HCT116 (cell line): ENCODE measurements around the gene CAPN1. TPM values are rescaled to one million over a fixed set of nuclear protein-coding genes. Genes with fewer than 3 reads are reported as not detected.

ENCODE experiments used
- ATAC-seq: fragments of 200-7000 bp; cut with Tn5 transposase; 2 replicates; pipeline ENCODE4 v1.9.1; 2020; ENCODE audit warnings: mild to moderate bottlenecking, moderate library complexity
- BruUV-seq: library from RNA; stranded (reverse); fragments of 400-500 nt; replicated peaks from 2 replicates; lab custom pipeline; 2021; lab: Mats Ljungman, UMichigan
- CTCF ChIA-PET: fragments of 300-600 bp; sonication (Branson Sonifier 250); formaldehyde crosslinking; loops from one replicate; lab custom pipeline; 2021; ENCODE audit warnings: antibody characterized with exemption; lab: Charles Lee
- POLR2A ChIA-PET: fragments of 300-600, 350-600 bp; sonication (Branson Sonifier 250); formaldehyde crosslinking; loops from one replicate; lab custom pipeline; 2021; ENCODE audit warnings: antibody characterized with exemption; lab: Charles Lee
- RAD21 ChIA-PET, 2 experiments: fragments of 300-600 bp; sonication (Branson Sonifier 250); formaldehyde crosslinking; loops; one replicate each; lab custom pipeline; 2023; ENCODE audit warnings: low total read pairs in 2 of 2; ENCODE audit not compliant: uncharacterized antibody in 2 of 2, unreplicated experiment in 2 of 2, low non-redundant PET in 1 of 2; lab: Charles Lee
- DNase-seq: peaks from one replicate; pipeline ENCODE4 v3.0.0-alpha.2; 2010; ENCODE audit warnings: low read depth, low spot score
- H2AFZ ChIP-seq: fragments of 200-600 bp; shearing (Covaris generic), sonication (generic); 2 replicates; pipeline ENCODE4 v1.6.1; 2017; ENCODE audit warnings: low read depth, mixed run types, mixed read lengths, antibody characterized with exemption, low read length; ENCODE audit not compliant: poor library complexity, severe bottlenecking
- H3K27ac ChIP-seq: 2 replicates; pipeline ENCODE4 v1.5.1; 2012; ENCODE audit warnings: low read depth, low read length
- H3K27me3 ChIP-seq: fragments of 200-600 bp; sonication (generic); 2 replicates; pipeline ENCODE4 v1.6.1; 2016; ENCODE audit warnings: mixed run types, low read length, mixed read lengths; ENCODE audit not compliant: insufficient read depth
- H3K36me3 ChIP-seq, 2 experiments: fragments of 200-500 bp in 1 of 2; fragments of 200-600 bp in 1 of 2; sonication (Bioruptor generic) in 1 of 2; sonication (generic) in 1 of 2; 2 replicates each; pipeline versions ENCODE4 v1.5.1 to v1.6.1; 2014 to 2016; ENCODE audit warnings: low read length in 2 of 2, inconsistent platforms in 1 of 2, mixed read lengths in 1 of 2, mixed run types in 1 of 2; ENCODE audit not compliant: insufficient read depth in 2 of 2, control insufficient read depth in 1 of 2
- H3K4me1 ChIP-seq, 2 experiments: fragments of 200-600 bp in 1 of 2; sonication (generic) in 1 of 2; 2 replicates each; pipeline versions ENCODE4 v1.5.1 to v1.6.1; 2012 to 2017; ENCODE audit warnings: low read length in 2 of 2, inconsistent platforms in 1 of 2, mild to moderate bottlenecking in 1 of 2, mixed read lengths in 1 of 2, mixed run types in 1 of 2, moderate library complexity in 1 of 2; ENCODE audit not compliant: insufficient read depth in 2 of 2, control insufficient read depth in 1 of 2
- H3K4me2 ChIP-seq: fragments of 200-600 bp; sonication (generic); 2 replicates; pipeline ENCODE4 v1.6.1; 2017; ENCODE audit warnings: mixed run types, low read length, mixed read lengths
- H3K4me3 ChIP-seq, 2 experiments: fragments of 200-600 bp in 1 of 2; sonication (generic) in 1 of 2; replicated peaks in 1 of 2; 2 replicates each; pipeline ENCODE4 v1.5.1; 2011 to 2016; ENCODE audit warnings: low read length in 2 of 2, control low read depth in 1 of 2, low read depth in 1 of 2, mild to moderate bottlenecking in 1 of 2, mixed read lengths in 1 of 2, mixed run types in 1 of 2
- H3K79me2 ChIP-seq: fragments of 200-600 bp; sonication (generic); 2 replicates; pipeline ENCODE4 v1.6.1; 2017; ENCODE audit warnings: mild to moderate bottlenecking, mixed run types, low read length, moderate library complexity, mixed read lengths; ENCODE audit not compliant: insufficient read depth
- H3K9ac ChIP-seq: fragments of 200-600 bp; sonication (generic); 2 replicates; pipeline ENCODE4 v1.6.1; 2016; ENCODE audit warnings: low read length, mixed read lengths
- H3K9me2 ChIP-seq: fragments of 200-600 bp; sonication (generic), shearing (Covaris generic); 2 replicates; pipeline ENCODE4 v1.6.1; 2017; ENCODE audit warnings: mixed run types, mild to moderate bottlenecking, moderate library complexity; ENCODE audit not compliant: insufficient read depth
- H3K9me3 ChIP-seq, 2 experiments: fragments of 200-500 bp in 1 of 2; fragments of 200-600 bp in 1 of 2; sonication (Bioruptor generic) in 1 of 2; sonication (generic) in 1 of 2; 2 replicates each; pipeline ENCODE4 v1.6.1; 2014 to 2017; ENCODE audit warnings: low read length in 2 of 2, mixed read lengths in 2 of 2, inconsistent platforms in 1 of 2, low read depth in 1 of 2, mild to moderate bottlenecking in 1 of 2, mixed run types in 1 of 2, moderate library complexity in 1 of 2; ENCODE audit not compliant: control insufficient read depth in 1 of 2, insufficient read depth in 1 of 2
- H4K20me1 ChIP-seq: fragments of 200-600 bp; sonication (generic), shearing (Covaris generic); 2 replicates; pipeline ENCODE4 v1.6.1; 2017; ENCODE audit warnings: mixed run types, mild to moderate bottlenecking, moderate library complexity; ENCODE audit not compliant: insufficient read depth
- ATF3 ChIP-seq: IDR thresholded peaks from 2 replicates; pipeline ENCODE4 v1.6.1; 2012
- CBX3 ChIP-seq: IDR thresholded peaks from 2 replicates; pipeline ENCODE4 v1.6.1; 2012; ENCODE audit warnings: low read depth
- CTCF ChIP-seq, 3 experiments: fragments of 200-600 bp in 1 of 3; sonication (generic) in 1 of 3; IDR thresholded peaks in 2 of 3; conservative IDR thresholded peaks in 1 of 3; 2 replicates each; pipeline ENCODE4 v1.5.1; 2012 to 2017; ENCODE audit warnings: low read depth in 2 of 3, low read length in 2 of 3, antibody characterized with exemption in 1 of 3, borderline replicate concordance in 1 of 3, control low read depth in 1 of 3, mild to moderate bottlenecking in 1 of 3, mixed read lengths in 1 of 3, mixed run types in 1 of 3, moderate library complexity in 1 of 3; ENCODE audit not compliant: insufficient read depth in 1 of 3
- EGR1 ChIP-seq: IDR thresholded peaks from 2 replicates; pipeline ENCODE4 v1.6.1; 2012; ENCODE audit warnings: low read depth
- ELF1 ChIP-seq: IDR thresholded peaks from 2 replicates; pipeline ENCODE4 v1.6.1; 2012; ENCODE audit warnings: low read depth, borderline replicate concordance
- EZH2 ChIP-seq: fragments of 200-600 bp; sonication (generic); IDR thresholded peaks from 2 replicates; pipeline ENCODE4 v1.6.1; 2017; ENCODE audit warnings: antibody characterized with exemption, mixed run types
- EZH2phosphoT487 ChIP-seq: fragments of 200-600 bp; IDR thresholded peaks from 2 replicates; pipeline ENCODE4 v1.6.1; 2018; ENCODE audit warnings: antibody characterized with exemption, borderline replicate concordance
- MAX ChIP-seq: IDR thresholded peaks from 2 replicates; pipeline ENCODE4 v1.6.1; 2012
- POLR2AphosphoS5 ChIP-seq: IDR thresholded peaks from 2 replicates; pipeline ENCODE4 v1.6.1; 2011; ENCODE audit warnings: mild to moderate bottlenecking, low read depth, low read length, moderate library complexity
- RAD21 ChIP-seq: IDR thresholded peaks from 2 replicates; pipeline ENCODE4 v1.6.1; 2012; ENCODE audit warnings: low read depth, mild to moderate bottlenecking
- REST ChIP-seq: IDR thresholded peaks from 2 replicates; pipeline ENCODE4 v1.6.1; 2012; ENCODE audit warnings: low read depth
- SIN3A ChIP-seq: IDR thresholded peaks from 2 replicates; pipeline ENCODE4 v1.6.1; 2012; ENCODE audit warnings: low read depth
- SP1 ChIP-seq: IDR thresholded peaks from 2 replicates; pipeline ENCODE4 v1.6.1; 2012; ENCODE audit warnings: low read depth
- SRF ChIP-seq: IDR thresholded peaks from 2 replicates; pipeline ENCODE4 v1.6.1; 2012; ENCODE audit warnings: low read depth
- TCF7L2 ChIP-seq: IDR thresholded peaks from 2 replicates; pipeline ENCODE4 v1.7.0; 2011; ENCODE audit warnings: borderline replicate concordance, inconsistent platforms; ENCODE audit not compliant: insufficient read depth, insufficient read length; ENCODE audit errors: extremely low read depth
- ZBTB33 ChIP-seq: IDR thresholded peaks from 2 replicates; pipeline ENCODE4 v1.6.1; 2011; ENCODE audit warnings: mild to moderate bottlenecking, low read length, moderate library complexity; ENCODE audit not compliant: insufficient replicate concordance; ENCODE audit errors: extremely low read depth
- ZFX ChIP-seq: fragments of 450-650 bp; IDR thresholded peaks from 2 replicates; pipeline ENCODE4 v1.6.1; 2017
- ZNF274 ChIP-seq: fragments of 200-500 bp; sonication (Bioruptor generic); IDR thresholded peaks from 2 replicates; pipeline ENCODE4 v1.6.1; 2014; ENCODE audit warnings: mild to moderate bottlenecking, low read depth, low read length, inconsistent platforms
- intact Hi-C: fragments of 100-400 bp; cut with micrococcal nuclease; formaldehyde crosslinking; loops from 2 replicates; pipeline ENCODE4 v1.10.0; 2022
- total RNA-seq: library from RNA; stranded (reverse); gene quantifications from one replicate; pipeline ENCODE4 v1.2.1, GENCODE V29; 2021; ENCODE audit not compliant: unreplicated experiment

Gene CAPN1
- total RNA-seq, 1 experiment from 2014 or later: 279 TPM

GRCh38 chr11:65150509-65151299 lies 31.0 kb upstream of the CAPN1 start:
- DNase-seq: peak; percentile 90
- Histone ChIP-seq H3K79me2 (no peaks in the 10 kb centered on the region), H3K27me3 (no peaks in the 10 kb centered on the region), H3K9me2 (no peaks in the 10 kb centered on the region), H3K27ac (peak overlapping the region; percentile 89), H2AFZ (peak overlapping the region; percentile 9), H3K4me3 (peak overlapping the region; percentile 20 to 29; a peak in 3 of 4 replicates), H3K36me3 (no peaks in the 10 kb centered on the region), H3K4me2 (peak overlapping the region; percentile 74), H3K4me1 (peaks cover 15 to 29% of the 10 kb centered on the region in 2 experiments), H4K20me1 (no peaks in the 10 kb centered on the region), H3K9me3 (peaks cover 0 to 7% of the 10 kb centered on the region in 2 experiments; a peak in 1 of 4 replicates), H3K9ac (peak overlapping the region; percentile 50)
- intact Hi-C loops: no loop called here
- ChIA-PET CTCF (no interaction called here), POLR2A (interaction anchor here (1.1 kb wide), 1 partner anchor 29 kb away, joined by 3 read pairs; the partner anchor contains the start of genes FAU and MRPL49), RAD21 (no interaction called here)
- ATAC-seq: peak; percentile 97
- BruUV-seq: no TSS peak
- TF ChIP-seq CBX3 (peak; percentile 94), REST (no peak), RAD21 (no peak), POLR2AphosphoS5 (peak; percentile 87), EZH2 (no peak), ELF1 (no peak), ZNF274 (no peak), TCF7L2 (peak; percentile 25), SRF (no peak), SP1 (peak; percentile 87), ZBTB33 (peak; percentile 68), ATF3 (no peak), EZH2phosphoT487 (no peak), MAX (peak; percentile 58), CTCF (IDR thresholded peaks at IDR 0.05 in 2 of 3, conservative IDR thresholded peaks at IDR 0.05 in 1 of 3; ENCODE audit: borderline replicate concordance in 1 of 3, insufficient read depth in 1 of 3, low read depth in 2 of 3, low read length in 2 of 3) (no peak), SIN3A (no peak), EGR1 (no peak), ZFX (peak; percentile 21; the same call in 1 of the 2 replicates)
